GM18951 (cell line): ENCODE data around the gene ZNF22.
"Not testable (repeated sequence)": the region's sequence is repeated elsewhere in the genome, so short reads cannot be mapped to it uniquely, and the experiment has no call there.

Experiments
- POLR2A ChIP-seq: IDR thresholded peaks from 4 replicates; pipeline ENCODE4 v1.6.1; 2011; ENCODE audit warnings: mild to moderate bottlenecking; ENCODE audit not compliant: insufficient read length, insufficient read depth; ENCODE audit errors: extremely low read depth
- in situ Hi-C: fragments of 300-500 bp; cut with MboI; formaldehyde crosslinking; loops from one replicate; pipeline ENCODE4 v1.12.0; 2022; ENCODE audit warnings: low sequenced_read_pairs, mixed read lengths, inconsistent platforms; ENCODE audit not compliant: unreplicated experiment

Gene ZNF22

GRCh38 chr10:45008524-45009161, 7.9 kb downstream of the ZNF22 start:
- TF ChIP-seq POLR2A, result no peak
- in situ Hi-C loops, result no loop called here

GRCh38 chr10:45014557-45014956, 13.8 kb downstream of the ZNF22 start:
- in situ Hi-C loops, result not testable (repeated sequence)

GRCh38 chr10:45015590-45015989, 14.9 kb downstream of the ZNF22 start:
- in situ Hi-C loops, result no loop called here
- TF ChIP-seq POLR2A, result no peak

- in situ Hi-C loops, result no loop called here
- TF ChIP-seq POLR2A, result no peak
Observed at GRCh38 chr10:45023426-45023825, 22.7 kb downstream of the ZNF22 start.

GRCh38 chr10:45034301-45034700, 33.6 kb downstream of the ZNF22 start:
- in situ Hi-C loops, result no loop called here
- TF ChIP-seq POLR2A, result no peak

- no peak for TF ChIP-seq POLR2A
- in situ Hi-C loops, result no loop called here
Observed at GRCh38 chr10:45035673-45036072, 35.0 kb downstream of the ZNF22 start.

- in situ Hi-C loops, result no loop called here
- no peak for TF ChIP-seq POLR2A
Observed at GRCh38 chr10:45040921-45041542, 40.3 kb downstream of the ZNF22 start.

- in situ Hi-C loops, result no loop called here
- no peak for TF ChIP-seq POLR2A
Observed at GRCh38 chr10:45044290-45044689, 43.6 kb downstream of the ZNF22 start.

GRCh38 chr10:45050551-45051235, 50.0 kb downstream of the ZNF22 start:
- in situ Hi-C loops, result no loop called here

GRCh38 chr10:45052700-45053099, 52.0 kb downstream of the ZNF22 start:
- TF ChIP-seq POLR2A, result no peak
- in situ Hi-C loops, result no loop called here

More at GRCh38 chr10:45050551-45051235, 50.0 kb downstream of the ZNF22 start:
- TF ChIP-seq POLR2A, result no peak

- TF ChIP-seq POLR2A, result no peak
- in situ Hi-C loops, result no loop called here
Observed at GRCh38 chr10:45053569-45054100, 52.9 kb downstream of the ZNF22 start.
